Stimulated activated CD4-positive, alpha-beta T cell treated with anti-CD3 and anti-CD28 coated beads, TNF-alpha, amount 100 ng/mL, for 1 hour (primary cell): ENCODE data around the gene ZBTB2.

Experiments used
- DNase-seq, 3 donors: peaks; one replicate each; pipeline ENCODE4 v3.0.0-alpha.2; 2020; ENCODE audit warnings: low read depth in 3 of 3, low spot score in 1 of 3

ZBTB2 gene, protein sequence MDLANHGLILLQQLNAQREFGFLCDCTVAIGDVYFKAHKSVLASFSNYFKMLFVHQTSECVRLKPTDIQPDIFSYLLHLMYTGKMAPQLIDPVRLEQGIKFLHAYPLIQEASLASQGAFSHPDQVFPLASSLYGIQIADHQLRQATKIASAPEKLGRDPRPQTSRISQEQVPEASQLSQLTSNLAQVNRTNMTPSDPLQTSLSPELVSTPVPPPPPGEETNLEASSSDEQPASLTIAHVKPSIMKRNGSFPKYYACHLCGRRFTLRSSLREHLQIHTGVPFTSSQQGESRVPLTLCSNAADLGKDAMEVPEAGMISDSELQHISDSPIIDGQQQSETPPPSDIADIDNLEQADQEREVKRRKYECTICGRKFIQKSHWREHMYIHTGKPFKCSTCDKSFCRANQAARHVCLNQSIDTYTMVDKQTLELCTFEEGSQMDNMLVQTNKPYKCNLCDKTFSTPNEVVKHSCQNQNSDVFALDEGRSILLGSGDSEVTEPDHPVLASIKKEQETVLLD

DNA sequence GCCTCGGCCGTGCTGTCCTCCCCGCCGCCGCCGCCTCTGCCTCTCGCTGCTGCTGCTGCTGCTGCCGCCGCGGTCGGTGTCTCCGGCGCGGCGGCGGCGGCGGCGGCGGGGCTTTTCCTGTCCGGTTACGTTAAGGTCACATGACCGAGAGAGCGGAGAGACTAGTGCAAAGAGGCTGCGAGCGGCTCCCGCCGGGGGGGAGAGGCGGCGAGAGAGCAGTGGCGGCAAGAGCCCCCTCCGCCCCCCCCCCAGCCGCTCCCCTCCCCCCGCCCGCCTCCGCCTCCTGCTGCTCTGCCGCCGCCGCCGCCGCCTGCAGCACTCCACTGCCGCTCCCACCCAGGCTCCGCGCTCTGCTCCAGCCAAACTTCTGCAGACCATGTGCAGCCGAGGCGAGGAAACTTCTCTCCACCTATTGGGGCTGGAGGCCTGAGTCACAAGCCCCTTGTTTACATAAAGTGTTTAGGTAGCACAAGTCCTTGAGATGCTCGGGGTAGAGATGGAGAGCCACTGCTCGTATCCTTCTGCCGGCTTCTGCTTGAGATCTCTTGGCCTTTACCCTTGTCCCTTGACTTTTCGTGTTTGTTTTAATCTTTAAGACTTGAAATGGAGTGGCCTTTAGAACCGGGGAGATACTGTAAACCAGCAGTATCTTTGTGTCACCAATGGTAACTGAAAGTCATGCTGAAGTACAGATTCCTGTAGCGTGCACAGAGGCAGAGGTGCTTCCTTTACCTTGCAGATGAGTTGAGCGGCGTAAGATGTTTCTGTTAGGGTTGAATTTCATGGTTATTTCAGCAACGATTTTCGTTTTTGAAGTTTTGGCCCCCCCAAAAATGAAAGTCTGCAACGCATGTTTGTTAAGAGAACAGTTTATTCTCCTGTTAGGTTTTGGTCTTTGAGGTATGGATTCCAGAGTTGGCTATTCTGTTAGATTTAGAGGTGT is at the start of gene ZBTB2:
ZBTB2 (minus strand) TSS at position 89 of the 943 bp plus-strand sequence. CDS start 17,922 bp downstream, outside the sequence.
- peak in 2 of 3 donors; percentile 39 to 46 for DNase-seq

DNA sequence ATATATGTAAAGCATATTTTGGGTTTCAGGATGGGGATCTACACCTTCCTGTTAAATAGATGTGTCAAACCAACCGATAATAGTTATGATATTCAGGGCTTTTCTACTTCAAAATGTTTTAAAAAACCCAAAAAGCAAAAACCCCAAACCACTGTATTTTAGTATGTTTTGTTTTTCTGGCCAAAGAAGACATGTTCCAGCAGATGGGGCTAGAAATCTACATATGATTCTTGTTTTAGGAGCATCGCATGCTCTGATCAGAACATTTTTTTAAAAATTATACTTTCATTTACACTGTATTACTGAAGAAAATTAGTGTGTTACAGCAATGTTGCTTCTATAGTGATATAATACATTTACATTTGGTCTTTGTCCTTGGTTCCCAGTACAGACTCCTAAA is 49.6 kb upstream of the ZBTB2 start:
- no peak for DNase-seq

DNA sequence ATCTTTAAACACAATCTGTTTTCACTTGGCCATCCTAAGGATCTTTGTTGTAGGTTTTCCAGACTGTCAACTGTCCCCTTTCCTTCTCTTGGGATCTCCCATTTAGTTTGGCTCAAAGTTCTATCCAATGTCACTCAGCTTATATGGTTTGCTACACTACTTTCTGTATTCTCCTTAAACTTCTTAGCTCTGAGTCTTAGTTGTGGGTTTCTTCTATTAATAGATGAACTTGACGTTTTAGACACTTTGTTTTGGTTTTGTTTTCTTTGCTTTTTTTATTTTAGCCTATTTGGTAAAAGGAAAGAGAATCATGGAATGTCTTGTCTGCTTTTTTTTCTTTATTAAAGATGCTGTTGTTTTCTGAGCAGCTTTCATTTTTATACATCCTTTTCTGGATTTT is 49.1 kb upstream of the ZBTB2 start:
- no peak for DNase-seq

DNA sequence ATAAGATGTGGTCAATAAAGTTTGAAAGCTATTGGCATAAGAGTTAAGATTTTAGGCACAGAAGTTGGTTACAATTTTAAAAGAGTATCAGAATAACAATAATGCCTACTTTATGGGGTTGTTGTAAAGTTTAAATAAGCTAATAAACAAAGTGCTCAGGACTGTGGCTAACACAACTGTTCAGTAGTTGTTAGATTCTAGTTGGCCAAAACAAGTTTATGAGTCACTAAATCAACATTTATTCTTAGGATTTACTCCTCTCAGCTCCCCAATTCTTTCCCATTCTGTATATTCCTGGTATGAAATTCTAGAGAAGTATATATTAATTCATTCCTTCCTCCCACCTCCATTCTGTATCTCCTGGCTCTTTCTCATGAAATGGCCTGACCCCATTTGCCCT is 46.0 kb upstream of the ZBTB2 start:
- no peak for DNase-seq

DNA sequence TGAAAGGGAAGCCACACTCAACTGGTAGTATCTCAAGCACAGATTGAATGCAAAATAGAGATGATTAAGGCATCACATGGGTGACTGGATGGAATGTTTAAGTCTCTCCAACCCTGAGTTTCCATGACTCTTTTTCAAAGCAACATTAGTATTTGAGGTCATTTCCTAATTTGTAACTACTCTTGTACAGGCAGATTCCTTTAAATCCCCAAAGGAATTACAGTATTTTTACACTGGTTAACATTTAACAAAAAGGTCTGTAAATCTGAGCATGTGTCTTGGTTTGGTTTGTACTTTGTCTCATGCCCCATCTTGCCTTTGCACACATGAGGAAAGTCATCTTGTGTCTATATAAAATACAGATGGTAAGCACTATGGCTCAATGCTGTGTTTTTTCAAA is 45.4 kb upstream of the ZBTB2 start:
- DNase-seq: no peak

DNA sequence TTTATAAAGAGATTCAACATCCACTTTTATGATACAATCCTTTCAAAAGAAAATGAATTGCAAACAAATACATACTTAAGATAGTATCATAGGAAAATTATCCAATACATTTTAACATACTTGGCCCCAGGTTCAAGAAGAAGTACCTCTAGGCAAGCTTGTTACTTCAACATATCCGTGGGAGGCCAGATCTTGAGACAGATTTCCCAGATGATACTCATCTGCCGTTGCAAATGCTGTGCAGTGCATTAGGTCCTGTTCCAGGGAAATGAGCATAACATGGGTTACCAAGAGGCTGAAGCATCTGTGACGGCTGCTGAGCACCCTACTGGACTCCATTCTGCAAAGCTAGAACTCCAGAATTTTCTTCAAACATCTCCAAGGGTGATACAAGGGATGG is 44.9 kb upstream of the ZBTB2 start:
- DNase-seq: no peak

DNA sequence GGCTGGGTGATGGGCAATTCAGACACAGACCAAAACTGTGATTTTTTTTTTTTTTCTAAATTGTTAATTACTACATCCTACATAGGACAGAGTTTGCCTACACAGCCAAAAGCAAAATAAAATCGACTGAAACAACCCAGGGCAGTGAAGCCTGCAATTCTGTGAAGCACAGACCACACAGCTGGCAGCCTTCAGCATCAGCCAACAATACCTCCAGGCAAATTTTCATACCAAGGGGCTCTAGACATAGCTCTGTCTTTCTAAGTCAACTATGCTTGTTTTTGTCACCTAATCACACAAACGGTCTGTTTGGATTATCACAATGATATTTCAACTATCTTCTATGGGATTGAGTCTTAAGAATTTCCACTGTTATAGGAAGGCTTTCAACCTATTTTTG is 43.0 kb upstream of the ZBTB2 start:
- DNase-seq: no peak

DNA sequence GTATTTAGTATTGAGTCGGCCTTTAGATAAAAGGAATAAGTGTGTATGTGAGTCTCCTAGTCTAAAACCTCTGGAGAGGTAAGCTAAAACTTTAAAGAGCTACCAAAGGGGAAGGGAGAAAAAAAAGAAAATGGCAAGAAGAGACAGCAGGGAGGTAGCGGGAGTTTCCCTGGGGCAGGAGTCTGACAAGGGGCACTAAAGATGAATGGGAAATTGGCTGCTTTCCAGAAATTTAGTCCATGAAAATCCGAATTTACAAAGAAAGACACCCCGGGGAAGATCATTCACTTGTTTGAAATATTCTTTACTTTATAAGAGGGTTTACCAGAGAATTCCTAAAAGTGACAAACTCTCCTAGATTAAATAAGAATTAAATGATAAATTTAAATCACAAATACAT is 41.3 kb upstream of the ZBTB2 start:
- DNase-seq: no peak

DNA sequence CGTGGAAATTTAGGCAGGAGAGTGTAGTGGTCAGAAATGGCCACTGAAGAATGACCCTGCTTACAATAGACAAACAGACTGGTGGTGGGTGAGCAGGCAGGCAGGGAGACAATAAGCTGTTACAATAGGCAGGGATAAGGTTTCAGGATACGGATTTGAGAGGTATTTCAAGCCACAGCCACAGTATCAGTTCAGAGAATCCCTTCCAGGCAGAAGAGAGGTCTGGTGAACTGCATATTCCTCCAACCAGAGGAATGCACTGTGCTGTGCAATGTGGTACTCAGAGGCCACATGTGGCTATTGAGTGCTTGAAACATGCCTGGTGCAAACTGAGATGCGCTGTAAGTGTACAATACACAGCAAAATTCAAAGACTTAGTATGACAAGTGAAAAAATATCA is 40.0 kb upstream of the ZBTB2 start:
- no peak for DNase-seq

DNA sequence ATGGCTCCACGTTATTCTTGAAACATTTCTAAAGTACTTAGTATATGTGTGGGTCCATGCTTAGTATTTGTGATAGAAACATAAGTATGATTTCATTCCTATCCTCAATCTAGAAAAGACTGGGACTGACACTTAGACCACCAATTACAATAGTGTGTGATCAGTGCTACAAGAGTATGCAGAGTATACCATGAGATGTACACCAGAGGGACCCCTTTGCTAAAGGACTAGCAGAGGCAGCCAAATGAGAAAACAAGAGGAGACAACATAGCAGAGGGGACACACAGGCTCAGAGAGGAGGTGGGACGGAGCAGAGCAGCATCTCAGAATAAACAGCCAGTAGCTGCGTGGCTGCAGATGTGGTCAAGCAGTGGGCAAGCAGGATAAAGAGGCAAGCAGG is 39.5 kb upstream of the ZBTB2 start:
- DNase-seq: no peak

DNA sequence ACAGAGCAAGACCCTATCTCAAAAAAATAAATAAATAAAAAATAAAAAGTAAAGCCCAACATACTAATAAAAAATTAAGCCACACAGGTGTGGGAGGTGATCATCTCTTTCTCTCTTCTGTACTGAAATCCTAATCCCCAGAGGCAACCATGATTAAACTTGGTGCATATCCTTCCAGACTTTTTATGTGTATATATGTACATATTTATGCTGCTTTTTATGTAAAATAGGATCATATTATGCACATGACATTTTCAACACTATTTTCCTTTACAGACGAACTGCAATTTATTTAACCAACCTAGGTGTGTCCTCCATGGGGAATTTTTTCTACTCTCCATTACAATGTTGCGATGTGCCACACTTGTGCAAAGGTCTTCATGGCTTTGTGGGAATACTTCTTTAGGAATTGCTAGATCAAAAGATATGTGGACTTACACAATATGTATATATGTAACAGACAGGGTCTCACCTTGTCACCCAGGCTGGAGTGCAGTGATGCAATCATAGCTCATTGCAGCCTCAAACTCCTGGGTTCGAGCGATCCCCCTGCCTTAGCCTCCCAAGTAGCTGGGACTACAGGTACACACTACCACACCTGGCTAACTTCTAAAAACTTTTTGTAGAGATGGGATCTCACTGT is 36.9 kb upstream of the ZBTB2 start:
- DNase-seq: no peak

DNA sequence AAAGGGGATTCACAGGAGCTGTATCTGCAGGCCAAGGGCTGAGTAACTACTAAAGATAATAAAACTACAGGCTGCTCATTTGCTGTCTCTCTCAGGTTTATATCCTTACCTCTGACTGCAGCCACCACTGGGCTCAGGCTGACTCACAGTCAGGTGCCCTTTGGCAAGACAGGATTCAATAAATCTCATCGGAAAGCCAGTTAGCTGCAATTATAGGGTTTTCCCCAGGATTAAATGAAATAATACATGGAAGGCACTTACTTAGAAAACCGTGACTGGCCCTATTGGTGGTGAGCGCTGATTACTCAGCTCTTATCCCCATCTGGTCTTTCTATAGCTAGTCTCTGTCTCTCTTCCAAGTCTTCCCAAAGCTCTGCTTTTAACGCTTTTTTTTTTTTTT is 34.2 kb upstream of the ZBTB2 start:
- no peak for DNase-seq

DNA sequence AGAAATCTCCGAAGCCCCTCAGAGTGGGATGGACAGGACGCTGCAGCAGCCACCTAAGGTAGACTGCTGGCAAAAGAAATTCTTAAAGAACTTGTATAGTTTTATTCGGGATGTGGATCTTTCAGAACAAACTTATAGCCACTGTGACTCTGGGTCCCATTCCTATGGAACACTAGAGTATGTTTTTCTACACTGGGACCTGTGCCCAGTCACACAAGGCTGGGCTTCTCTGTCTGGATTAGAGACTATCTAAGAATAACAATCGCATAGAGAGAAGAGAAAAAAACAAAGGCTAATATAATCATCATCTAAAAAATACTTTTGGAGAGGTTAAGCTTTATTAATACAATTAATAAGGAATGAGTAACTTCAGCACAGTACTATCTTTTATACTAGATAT is 31.6 kb upstream of the ZBTB2 start:
- no peak for DNase-seq

DNA sequence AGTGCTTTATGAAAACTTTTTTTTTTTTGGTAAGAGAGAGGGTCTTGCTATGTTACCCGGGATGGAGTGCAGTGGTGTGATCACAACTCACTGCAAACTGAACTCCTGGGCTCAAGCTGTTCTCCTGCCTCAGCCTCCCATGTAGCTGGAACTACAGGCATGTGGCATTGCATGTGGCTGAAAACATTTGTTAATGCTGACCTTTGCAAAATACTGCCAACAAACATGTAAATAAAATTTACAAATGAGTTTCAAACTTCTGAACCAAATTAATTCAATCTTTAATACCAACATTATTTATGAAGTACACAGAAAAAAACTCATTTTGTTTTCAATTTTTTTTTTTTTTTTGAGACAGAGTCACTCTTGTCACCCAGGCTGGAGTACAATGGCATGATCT is 26.1 kb upstream of the ZBTB2 start:
- DNase-seq: no peak

DNA sequence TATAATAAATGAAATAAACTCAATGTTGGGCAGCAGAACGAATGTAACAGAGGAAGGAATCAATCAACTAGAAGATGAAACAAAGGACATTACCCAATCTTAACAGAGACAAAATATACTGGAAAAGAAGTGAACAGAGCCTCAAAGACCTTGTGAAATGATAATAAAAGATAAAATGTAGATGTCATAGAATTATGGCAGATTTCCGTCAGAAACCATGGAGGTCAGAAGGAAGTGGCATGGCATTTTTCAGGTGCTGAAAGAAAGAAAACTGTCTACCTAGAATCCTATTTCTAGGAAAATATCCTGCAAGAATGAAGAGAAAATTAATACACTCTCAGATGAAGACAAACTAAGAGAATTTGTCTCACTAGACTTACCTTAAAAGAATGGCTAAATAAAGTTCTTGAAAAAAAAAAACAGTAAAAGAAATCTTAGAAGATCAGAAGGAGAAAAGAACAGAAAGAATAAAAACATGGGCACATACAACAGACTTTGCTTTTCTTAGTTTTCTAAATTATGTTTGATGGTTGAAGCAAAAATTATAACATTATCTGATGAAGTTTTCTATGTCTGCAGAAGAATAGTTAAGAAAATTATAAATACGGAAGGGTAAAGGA is 23.4 kb upstream of the ZBTB2 start:
- no peak for DNase-seq

DNA sequence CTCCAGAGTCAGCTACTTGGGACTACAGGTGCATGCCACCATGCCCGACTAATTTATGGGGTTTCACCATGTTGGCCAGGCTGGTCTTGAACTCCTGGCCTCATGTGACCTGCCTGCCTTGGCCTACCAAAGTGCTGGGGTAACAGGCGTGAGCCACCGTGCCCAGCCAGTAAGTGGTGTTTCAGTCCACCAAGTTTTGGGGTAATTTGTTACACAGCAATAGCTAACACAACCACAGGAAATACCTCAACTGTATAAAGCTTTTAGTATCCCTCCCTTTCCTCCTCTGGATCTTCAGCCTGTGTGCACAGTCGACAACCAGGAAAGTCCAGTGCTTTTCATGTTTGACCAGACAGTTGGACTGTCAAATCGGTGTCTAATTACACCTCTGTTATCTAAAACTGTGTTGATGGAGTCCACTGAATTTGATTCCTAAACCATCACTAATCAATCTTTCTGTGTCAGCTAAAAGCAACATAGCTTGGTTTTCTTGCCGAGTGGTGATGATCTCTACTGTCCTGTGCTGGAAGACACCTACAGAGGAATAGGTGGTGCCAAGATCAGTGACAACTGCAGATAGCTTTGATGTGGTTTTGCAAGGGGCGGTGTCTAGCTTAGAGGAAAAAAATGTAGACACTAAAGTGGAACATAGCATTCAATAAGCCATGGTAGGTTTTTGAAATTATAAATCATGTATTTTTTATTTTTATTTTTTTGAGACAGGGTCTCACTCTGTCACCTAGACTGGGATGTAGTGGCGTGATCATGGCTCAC is 22.2 kb upstream of the ZBTB2 start:
- peak in 2 of 3 donors; percentile 31 to 34 for DNase-seq

DNA sequence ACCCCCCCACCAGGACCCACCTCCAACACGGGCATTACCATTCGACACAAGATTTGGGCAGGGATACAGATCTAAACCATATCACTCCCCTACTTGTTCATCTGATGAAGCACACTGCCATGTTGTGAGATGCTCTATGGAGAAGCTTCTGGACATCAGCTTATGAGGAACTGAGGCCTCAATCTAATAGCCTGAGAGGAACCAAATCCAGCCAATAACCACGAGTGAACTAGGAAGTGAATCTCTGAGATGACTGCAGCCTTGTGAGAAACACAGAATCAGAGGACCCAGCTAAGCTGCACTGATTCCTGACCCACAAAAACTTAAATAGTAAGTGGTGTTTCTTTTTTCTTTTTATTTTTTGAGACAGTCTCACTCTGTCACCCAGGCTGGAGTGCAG is 21.6 kb upstream of the ZBTB2 start:
- no peak for DNase-seq

DNA sequence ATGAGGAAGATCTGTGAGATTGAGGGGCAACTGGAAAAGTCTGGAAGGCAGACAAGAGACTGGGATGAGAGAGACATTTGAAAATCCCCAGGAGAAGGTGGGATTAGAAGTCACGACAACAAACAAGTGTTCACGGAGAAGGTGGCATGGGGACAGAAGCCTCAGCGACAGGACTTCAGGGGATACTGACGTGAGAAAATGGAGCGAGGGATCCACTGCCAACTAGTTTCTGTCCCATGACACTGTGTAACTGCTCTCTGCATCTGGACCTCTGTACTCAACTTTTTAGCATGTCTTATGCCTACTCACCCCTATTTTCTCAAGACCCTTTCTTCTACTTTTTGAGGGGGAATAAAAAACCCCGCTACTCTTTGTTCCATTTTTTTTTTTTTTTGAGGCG is 18.3 kb upstream of the ZBTB2 start:
- no peak for DNase-seq

DNA sequence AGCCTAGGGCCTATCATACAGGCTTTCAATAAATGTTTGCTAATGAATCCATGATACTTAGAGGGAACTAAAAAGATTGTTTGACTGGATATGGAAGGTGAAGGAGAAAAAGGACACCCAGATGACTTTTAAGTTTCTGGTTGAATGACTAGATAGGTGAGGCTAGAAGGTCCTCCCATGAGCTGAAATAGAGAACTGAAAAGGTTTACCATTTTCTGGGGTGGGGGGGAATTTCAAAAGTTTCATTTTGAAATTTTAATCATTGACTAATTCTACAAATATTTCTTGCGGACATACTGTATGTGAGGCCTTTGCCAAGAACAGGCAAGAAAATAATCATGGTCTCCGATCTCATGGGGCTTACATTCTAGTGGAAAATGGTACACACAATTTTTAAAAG is 17.9 kb upstream of the ZBTB2 start:
- DNase-seq: no peak

DNA sequence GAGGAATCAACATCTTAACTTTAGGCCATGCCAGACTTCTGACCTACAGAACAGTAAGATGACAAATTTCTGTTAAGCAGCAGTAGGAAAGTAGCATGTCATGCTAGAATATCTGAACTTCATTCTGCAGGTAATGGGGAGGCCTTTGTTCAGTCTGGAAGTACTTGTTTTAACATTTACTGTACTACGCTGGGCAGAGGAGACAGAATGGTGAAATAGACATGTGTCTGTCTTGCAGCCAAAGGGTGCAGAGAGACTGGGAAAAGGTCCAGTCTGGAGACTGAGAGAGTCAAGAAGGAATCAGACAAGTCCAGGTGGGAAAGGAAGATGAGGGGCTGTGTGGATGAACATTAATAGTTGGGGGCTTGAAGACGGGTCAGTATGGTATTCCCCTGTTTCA is 17.5 kb upstream of the ZBTB2 start:
- no peak for DNase-seq
